Hepatocyte (in vitro differentiated cells): ENCODE results near the gene TOGARAM1. TPM values are rescaled to one million over a fixed set of nuclear protein-coding genes. Genes with fewer than 3 reads are reported as not detected.

Experiments
- DNase-seq: peaks from one replicate; pipeline ENCODE4 v3.0.0-alpha.2; 2016; ENCODE audit warnings: low spot score
- H2AFZ ChIP-seq: fragments of 200-600 bp; sonication (generic); 2 replicates; pipeline ENCODE4 v1.6.0; 2016; ENCODE audit warnings: antibody characterized with exemption, mild to moderate bottlenecking
- H3K27ac ChIP-seq: fragments of 200-600 bp; sonication (generic); 2 replicates; pipeline ENCODE4 v1.5.1; 2016; ENCODE audit warnings: mild to moderate bottlenecking
- H3K27me3 ChIP-seq: fragments of 200-600 bp; sonication (generic); 2 replicates; pipeline ENCODE4 v1.6.1; 2016
- H3K36me3 ChIP-seq: fragments of 200-600 bp; sonication (generic); replicated peaks from 2 replicates; pipeline ENCODE4 v1.5.1; 2016; ENCODE audit warnings: low read depth; ENCODE audit not compliant: insufficient read depth
- H3K4me1 ChIP-seq: fragments of 200-600 bp; sonication (generic); 2 replicates; pipeline ENCODE4 v1.5.1; 2016; ENCODE audit warnings: mild to moderate bottlenecking, moderate library complexity; ENCODE audit not compliant: insufficient read depth
- H3K4me2 ChIP-seq: fragments of 200-600 bp; sonication (generic); 2 replicates; pipeline ENCODE4 v1.6.0; 2016
- H3K4me3 ChIP-seq: fragments of 200-600 bp; sonication (generic); 2 replicates; pipeline ENCODE4 v1.5.1; 2016; ENCODE audit warnings: mild to moderate bottlenecking
- H3K79me2 ChIP-seq: fragments of 200-600 bp; sonication (generic); 2 replicates; pipeline ENCODE4 v1.6.0; 2017; ENCODE audit warnings: mild to moderate bottlenecking
- H3K9me2 ChIP-seq: fragments of 200-600 bp; sonication (generic); replicated peaks from 2 replicates; pipeline ENCODE4 v1.6.0; 2017; ENCODE audit warnings: mild to moderate bottlenecking; ENCODE audit not compliant: insufficient read depth
- H3K9me3 ChIP-seq: fragments of 200-600 bp; sonication (generic); 2 replicates; pipeline ENCODE4 v1.5.1; 2016; ENCODE audit warnings: low read depth, mild to moderate bottlenecking
- H4K20me1 ChIP-seq: fragments of 200-600 bp; sonication (generic); 2 replicates; pipeline ENCODE4 v1.6.0; 2016; ENCODE audit warnings: mild to moderate bottlenecking; ENCODE audit not compliant: insufficient read depth, poor library complexity, severe bottlenecking
- EZH2 ChIP-seq: fragments of 200-600 bp; sonication (generic); IDR thresholded peaks from 2 replicates; pipeline ENCODE4 v1.6.1; 2016; ENCODE audit warnings: antibody characterized with exemption, mild to moderate bottlenecking, borderline replicate concordance
- EZH2phosphoT487 ChIP-seq: fragments of 200-600 bp; sonication (generic); IDR thresholded peaks from one replicate; pipeline ENCODE4 v1.6.1; 2018; ENCODE audit warnings: antibody characterized with exemption, mild to moderate bottlenecking, low read depth, moderate library complexity; ENCODE audit not compliant: unreplicated experiment, severe bottlenecking
- WGBS: methylation state at CpG from one replicate; pipeline ENCODE4 v1.1.6; 2016; ENCODE audit warnings: low lambda C conversion rate; ENCODE audit errors: missing lambda C conversion rate; 5-methylcytosine and 5-hydroxymethylcytosine counted together
- polyA plus RNA-seq: library from polyadenylated mRNA; unstranded; fragments of >200 nt; fragmentation: Nextera tagmentation; extraction: Ambion mirVana; gene quantifications from 2 replicates; pipeline ENCODE4 v1.2.1, GENCODE V29; 2016
- total RNA-seq: library from RNA; depleted of rRNA; stranded (reverse); fragments of >200 nt; gene quantifications from 2 replicates; pipeline ENCODE4 v1.2.3, GENCODE V29; 2014
- TF ChIP-seq, protein P1 (sequence below): fragments of 200-600 bp; sonication (generic); IDR thresholded peaks from 2 replicates; pipeline ENCODE4 v1.5.1; 2016; ENCODE audit warnings: antibody characterized with exemption, mild to moderate bottlenecking; ENCODE audit not compliant: poor library complexity

Gene TOGARAM1
- total and polyA plus RNA-seq, 2 experiments from 2014 or later, result 9.3 to 36.2 TPM

DNA sequence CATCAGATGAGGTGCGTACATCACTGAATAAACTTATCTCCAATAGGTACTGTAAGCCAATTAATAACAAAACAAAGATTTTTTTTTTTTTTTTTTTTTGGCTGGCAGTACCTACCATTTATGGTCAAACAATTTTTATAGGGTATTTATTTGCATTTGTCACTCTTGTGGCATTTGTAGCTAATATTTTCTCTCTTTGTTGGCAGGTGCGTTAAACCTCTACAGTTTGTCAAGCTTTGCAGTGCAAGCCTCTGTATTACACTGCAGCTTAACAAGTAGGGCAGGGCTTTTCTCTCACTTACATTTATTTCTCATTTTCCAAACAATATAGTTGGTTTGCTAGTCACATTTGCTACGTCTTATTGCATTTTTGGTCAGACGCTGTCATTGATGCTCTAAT, 134.2 kb downstream of the TOGARAM1 start:
- Histone ChIP-seq H3K4me3 (no peak overlapping the region), H3K9me3 (no peaks in the 10 kb centered on the region), H3K4me2 (no peak overlapping the region), H3K36me3 (no peaks in the 10 kb centered on the region), H3K27me3 (no peaks in the 10 kb centered on the region), H2AFZ (no peak overlapping the region), H4K20me1 (peaks cover 32% of the 10 kb centered on the region), H3K79me2 (peaks cover 84% of the 10 kb centered on the region), H3K9me2 (no peaks in the 10 kb centered on the region), H3K4me1 (no peaks in the 10 kb centered on the region), H3K27ac (no peak overlapping the region)
- WGBS, result 96% methylated on average over 4 of the region's 4 CpGs
- DNase-seq, result no peak
- TF ChIP-seq, protein P1, sequence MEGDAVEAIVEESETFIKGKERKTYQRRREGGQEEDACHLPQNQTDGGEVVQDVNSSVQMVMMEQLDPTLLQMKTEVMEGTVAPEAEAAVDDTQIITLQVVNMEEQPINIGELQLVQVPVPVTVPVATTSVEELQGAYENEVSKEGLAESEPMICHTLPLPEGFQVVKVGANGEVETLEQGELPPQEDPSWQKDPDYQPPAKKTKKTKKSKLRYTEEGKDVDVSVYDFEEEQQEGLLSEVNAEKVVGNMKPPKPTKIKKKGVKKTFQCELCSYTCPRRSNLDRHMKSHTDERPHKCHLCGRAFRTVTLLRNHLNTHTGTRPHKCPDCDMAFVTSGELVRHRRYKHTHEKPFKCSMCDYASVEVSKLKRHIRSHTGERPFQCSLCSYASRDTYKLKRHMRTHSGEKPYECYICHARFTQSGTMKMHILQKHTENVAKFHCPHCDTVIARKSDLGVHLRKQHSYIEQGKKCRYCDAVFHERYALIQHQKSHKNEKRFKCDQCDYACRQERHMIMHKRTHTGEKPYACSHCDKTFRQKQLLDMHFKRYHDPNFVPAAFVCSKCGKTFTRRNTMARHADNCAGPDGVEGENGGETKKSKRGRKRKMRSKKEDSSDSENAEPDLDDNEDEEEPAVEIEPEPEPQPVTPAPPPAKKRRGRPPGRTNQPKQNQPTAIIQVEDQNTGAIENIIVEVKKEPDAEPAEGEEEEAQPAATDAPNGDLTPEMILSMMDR, result no peak
- TF ChIP-seq EZH2 (no peak), EZH2phosphoT487 (no peak)

DNA sequence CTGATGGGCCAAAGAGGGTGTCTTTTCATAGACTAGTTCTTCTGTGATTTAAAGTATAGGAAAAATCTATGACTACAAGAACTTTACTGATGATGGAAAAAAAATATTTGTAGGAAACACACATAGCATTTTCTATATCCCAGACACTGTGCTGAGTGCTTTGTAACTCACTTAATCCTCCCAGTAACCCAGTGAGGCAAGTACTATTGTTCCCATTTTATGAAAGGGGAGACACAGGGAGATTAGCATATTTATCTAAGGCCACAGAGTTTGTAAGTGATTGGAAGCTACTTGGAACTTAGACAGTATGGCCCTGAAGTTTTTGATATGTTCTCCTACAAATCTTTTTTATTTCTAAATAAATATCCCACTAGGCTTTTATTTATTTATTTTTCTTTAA, 141.8 kb downstream of the TOGARAM1 start:
- peaks cover 6% of the 10 kb centered on the region for H4K20me1 ChIP-seq
- H3K9me3 ChIP-seq, result no peaks in the 10 kb centered on the region
- peaks cover 36% of the 10 kb centered on the region for H3K79me2 ChIP-seq
- H3K9me2 ChIP-seq, result no peaks in the 10 kb centered on the region
- no peaks in the 10 kb centered on the region for H3K27me3 ChIP-seq
- H3K4me1 ChIP-seq, result no peaks in the 10 kb centered on the region
- peak overlapping the region; percentile 5 for H3K27ac ChIP-seq
- H2AFZ ChIP-seq, result no peak overlapping the region
- TF ChIP-seq, protein P1, result no peak
- TF ChIP-seq EZH2 (no peak), EZH2phosphoT487 (no peak)
- no peak for DNase-seq
- peaks cover 7% of the 10 kb centered on the region for H3K36me3 ChIP-seq
- H3K4me2 ChIP-seq, result no peak overlapping the region
- no peak overlapping the region for H3K4me3 ChIP-seq

DNA sequence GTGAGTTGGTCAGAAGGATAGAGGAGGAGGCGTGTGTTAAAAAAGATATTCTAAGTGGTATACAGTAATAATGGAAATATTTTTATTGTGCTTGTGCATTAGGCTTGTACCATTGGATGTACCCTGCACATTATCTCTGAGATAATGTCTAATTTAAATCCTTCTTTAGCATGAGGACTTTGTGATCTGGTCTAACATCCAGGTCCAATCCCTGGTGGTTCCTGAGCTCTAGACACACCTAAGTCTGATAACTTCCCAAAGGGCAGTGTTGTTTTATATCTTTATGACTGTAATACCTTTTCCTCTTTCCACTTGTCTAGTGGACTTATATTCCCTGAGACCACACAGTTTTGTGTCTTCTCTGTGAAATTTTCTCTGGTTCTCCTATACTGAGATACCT, 142.6 kb downstream of the TOGARAM1 start:
- H3K36me3 ChIP-seq, result peaks cover 7% of the 10 kb centered on the region
- DNase-seq, result peak; percentile 13

More for the DNA sequence above, 142.6 kb downstream of the TOGARAM1 start:
- H4K20me1 ChIP-seq, result peaks cover 3% of the 10 kb centered on the region
- 94% methylated on average over 1 of the region's 1 CpG for WGBS
- H3K9me3 ChIP-seq, result no peaks in the 10 kb centered on the region
- TF ChIP-seq, protein P1, result no peak
- TF ChIP-seq EZH2phosphoT487, result no peak
- TF ChIP-seq EZH2, result no peak
- H3K9me2 ChIP-seq, result no peaks in the 10 kb centered on the region
- H3K4me3 ChIP-seq, result no peak overlapping the region
- H3K79me2 ChIP-seq, result peaks cover 30% of the 10 kb centered on the region
- H3K4me1 ChIP-seq, result no peaks in the 10 kb centered on the region
- peak overlapping the region; percentile 39 for H3K27ac ChIP-seq
- H2AFZ ChIP-seq, result no peak overlapping the region
- H3K27me3 ChIP-seq, result no peaks in the 10 kb centered on the region
- no peak overlapping the region for H3K4me2 ChIP-seq
